Measurements from ENCODE around the gene CELSR1.
"Not testable (repeated sequence)": the region's sequence is repeated elsewhere in the genome, so short reads cannot be mapped to it uniquely, and the experiment has no call there.

The CELSR1 gene

DNA sequence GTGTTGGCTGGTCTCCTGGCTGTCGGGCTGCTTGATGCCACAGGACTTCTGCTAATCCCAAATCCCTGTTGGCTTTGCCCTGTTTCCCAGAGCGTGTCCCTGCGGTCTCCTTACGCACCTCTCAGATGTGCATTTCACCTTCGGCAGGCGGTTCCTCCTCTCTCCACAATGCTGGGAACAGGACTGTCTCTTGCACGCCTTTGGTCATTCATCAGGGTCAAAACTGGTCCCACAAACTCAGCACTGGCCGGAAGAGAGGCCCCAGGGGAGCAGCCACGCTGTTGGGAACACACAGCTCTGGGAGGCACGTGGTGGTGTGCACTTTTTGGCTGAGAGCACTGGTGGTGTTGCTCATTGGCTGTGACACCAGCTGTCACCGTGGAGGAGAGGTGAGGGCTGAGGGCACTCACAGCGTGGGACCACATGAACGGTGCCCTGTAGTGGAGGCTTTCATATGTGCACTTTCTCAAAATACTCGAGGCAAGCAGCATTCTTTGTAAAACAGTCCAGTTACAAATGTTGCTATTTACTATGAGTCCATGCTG, 217.2 kb downstream of the CELSR1 start:
- DNase-seq (ENCODE audit: low read depth), result no peak

DNA sequence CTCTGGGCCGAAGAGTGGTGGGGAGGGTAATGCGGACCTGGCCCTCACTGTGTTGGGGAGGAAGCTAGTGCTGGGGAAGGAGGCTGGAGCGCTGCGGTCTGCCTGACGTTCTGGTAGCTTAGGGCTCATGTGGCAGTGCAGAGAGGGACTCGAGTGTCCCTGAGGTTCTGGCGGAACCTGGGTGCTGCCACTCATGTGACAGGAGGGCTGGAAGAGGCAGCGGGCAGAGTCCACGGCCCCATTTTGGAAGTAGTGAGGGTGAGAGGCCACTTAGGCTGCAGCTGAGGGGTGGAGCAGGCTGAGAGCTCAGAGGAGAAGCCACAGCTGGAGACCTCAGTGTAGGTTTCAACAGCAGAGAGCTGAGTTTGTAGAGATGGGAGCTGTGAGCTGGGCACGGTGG, 218.1 kb downstream of the CELSR1 start:
- DNase-seq (ENCODE audit: low read depth), result no peak

DNA sequence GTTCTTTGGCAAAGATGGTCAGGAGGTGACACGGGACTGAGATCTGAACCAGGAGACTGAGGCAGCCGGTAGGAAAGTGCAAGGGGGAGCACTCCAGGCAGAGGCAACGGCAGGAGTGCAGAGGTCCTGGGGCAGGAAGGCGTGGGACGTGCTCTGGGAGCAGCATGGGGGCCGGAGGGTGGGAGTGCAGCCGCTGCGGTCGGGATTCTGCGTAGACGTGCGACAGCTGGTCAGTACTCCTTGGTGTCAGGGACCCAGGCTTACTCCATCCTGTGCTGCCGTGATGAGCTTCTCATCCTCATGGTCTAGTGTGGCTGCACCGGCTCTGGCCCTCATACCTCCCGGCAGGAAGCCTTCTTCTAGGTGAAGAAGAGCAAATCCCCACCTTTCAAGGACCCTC, 218.8 kb downstream of the CELSR1 start:
- no peak for DNase-seq (ENCODE audit: low read depth)

DNA sequence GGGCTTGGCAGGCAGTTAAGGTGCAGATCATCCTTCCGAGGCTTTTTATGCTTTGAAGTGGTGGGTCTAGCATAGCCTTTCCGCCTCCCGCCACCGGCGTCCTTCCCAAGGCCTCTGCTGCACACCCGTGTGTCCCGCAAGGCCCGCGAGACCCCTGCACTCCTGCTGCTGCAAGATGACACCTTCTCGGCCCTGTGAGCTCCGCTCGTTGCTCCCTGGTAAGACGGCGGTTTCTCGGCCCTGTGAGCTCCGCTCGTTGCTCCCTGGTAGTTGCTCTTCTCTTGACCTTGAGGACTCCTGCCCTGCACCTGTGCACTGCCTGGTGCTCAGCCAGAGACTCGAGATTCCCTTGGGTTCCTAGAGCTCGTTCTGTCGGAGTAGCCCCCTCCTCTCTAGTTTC, 219.8 kb downstream of the CELSR1 start:
- DNase-seq (ENCODE audit: low read depth), result no peak

DNA sequence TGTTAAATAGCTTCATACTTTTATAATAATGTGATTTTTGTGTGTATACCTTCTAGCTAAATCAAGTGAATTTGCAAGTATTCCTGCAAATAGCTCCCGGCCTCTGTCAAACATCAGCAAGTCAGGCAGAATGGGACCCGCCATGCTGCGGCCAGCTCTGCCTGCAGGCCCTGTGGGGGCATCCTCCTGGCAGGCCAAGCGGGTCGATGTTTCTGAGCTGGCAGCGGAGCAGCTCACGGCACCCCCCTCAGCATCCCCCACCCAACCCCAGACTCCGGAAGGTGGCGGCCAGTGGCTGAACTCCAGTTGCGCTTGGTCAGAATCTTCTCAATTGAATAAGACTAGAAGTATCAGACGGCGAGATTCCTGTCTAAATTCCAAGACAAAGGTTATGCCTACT, 221.4 kb downstream of the CELSR1 start:
- DNase-seq (ENCODE audit: low read depth), result no peak

DNA sequence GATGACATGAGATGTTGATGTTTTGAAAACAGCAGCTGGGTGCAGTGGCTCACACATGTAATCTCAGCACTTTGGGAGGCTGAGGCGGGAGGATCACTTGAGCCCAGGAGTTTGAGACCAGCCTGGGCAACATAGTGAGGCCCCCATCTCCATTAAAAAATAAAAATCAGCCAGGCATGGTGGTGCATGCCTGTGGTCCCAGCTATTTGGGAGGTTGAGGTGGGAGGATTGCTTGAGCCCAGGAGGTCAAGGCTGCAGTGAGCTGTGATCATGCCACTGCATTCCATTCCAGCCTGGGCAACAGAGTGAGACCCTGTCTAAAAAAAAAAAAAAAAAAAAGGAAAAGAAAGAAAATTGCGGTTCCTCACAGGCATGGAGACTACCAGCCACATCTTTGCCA, 224.6 kb downstream of the CELSR1 start:
- DNase-seq (ENCODE audit: low read depth), result not testable (repeated sequence)

DNA sequence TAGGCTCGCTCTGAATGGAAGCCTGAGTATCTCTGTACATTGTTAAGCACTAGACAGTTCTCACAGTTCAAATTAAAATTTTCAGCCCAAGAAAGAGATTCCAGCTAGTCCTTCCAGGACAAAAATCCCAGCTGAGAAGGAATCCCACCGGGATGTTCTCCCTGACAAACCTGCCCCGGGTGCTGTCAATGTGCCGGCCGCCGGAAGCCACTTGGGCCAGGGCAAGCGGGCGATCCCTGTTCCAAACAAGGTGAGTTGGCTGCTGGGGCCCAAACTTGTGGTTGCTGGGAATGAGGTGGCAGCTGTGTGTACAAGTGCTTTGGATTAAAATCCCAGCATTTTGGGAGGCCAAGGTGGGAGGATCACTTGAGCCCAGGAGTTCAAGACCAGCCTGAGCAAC, 225.4 kb downstream of the CELSR1 start:
- DNase-seq (ENCODE audit: low read depth), result no peak

All from fibroblast of gingiva (primary cell).